Kidney capillary endothelial cell (primary cell): Measurements from ENCODE around the gene SEPTIN8.
A peak's percentile ranks its signal among the peaks of the same experiment; 100 is the strongest.

ENCODE experiments used
- DNase-seq: peaks from one replicate; pipeline ENCODE4 v3.0.0-alpha.2; 2018; ENCODE audit warnings: low spot score

Gene SEPTIN8

GRCh38 chr5:132777209-132778069 lies at the start of gene SEPTIN8:
TSS of gene SEPTIN8 (minus strand) at chr5:132777239. CDS start at chr5:132777137, 102 bp downstream.
- DNase-seq = no peak

- DNase-seq = no peak
Measured at GRCh38 chr5:132826424-132827082, 49.5 kb upstream of the SEPTIN8 start.

- DNase-seq = no peak
Measured at GRCh38 chr5:132825834-132826391, 48.9 kb upstream of the SEPTIN8 start.

GRCh38 chr5:132825033-132825833 lies 48.2 kb upstream of the SEPTIN8 start:
- no peak for DNase-seq

GRCh38 chr5:132824426-132824825 lies 47.4 kb upstream of the SEPTIN8 start:
- DNase-seq = no peak

GRCh38 chr5:132823481-132824050 lies 46.5 kb upstream of the SEPTIN8 start:
- no peak for DNase-seq

- no peak for DNase-seq
Measured at GRCh38 chr5:132822650-132823480, 45.8 kb upstream of the SEPTIN8 start.

GRCh38 chr5:132821791-132822190 lies 44.8 kb upstream of the SEPTIN8 start:
- DNase-seq = no peak

GRCh38 chr5:132821350-132821749 lies 44.3 kb upstream of the SEPTIN8 start:
- no peak for DNase-seq

GRCh38 chr5:132820162-132820754 lies 43.2 kb upstream of the SEPTIN8 start:
- peak; percentile 92 for DNase-seq

- DNase-seq = no peak
Measured at GRCh38 chr5:132819468-132819867, 42.4 kb upstream of the SEPTIN8 start.

GRCh38 chr5:132817011-132817410 lies 40.0 kb upstream of the SEPTIN8 start:
- DNase-seq = no peak

GRCh38 chr5:132816554-132816953 lies 39.5 kb upstream of the SEPTIN8 start:
- no peak for DNase-seq

GRCh38 chr5:132816083-132816482 lies 39.0 kb upstream of the SEPTIN8 start:
- DNase-seq = no peak

GRCh38 chr5:132815454-132815853 lies 38.4 kb upstream of the SEPTIN8 start:
- DNase-seq = no peak

- no peak for DNase-seq
Measured at GRCh38 chr5:132814503-132815294, 37.7 kb upstream of the SEPTIN8 start.

GRCh38 chr5:132813599-132814502 lies 36.8 kb upstream of the SEPTIN8 start:
- no peak for DNase-seq

- DNase-seq = no peak
Measured at GRCh38 chr5:132812781-132813598, 36.0 kb upstream of the SEPTIN8 start, which contains the start of gene SOWAHA. TSS of gene SOWAHA (plus strand) at chr5:132813302. CDS start at chr5:132813622, 320 bp downstream.
